GM12864 (cell line): Measurements from ENCODE around the gene RBPJL.

ENCODE experiments used
- DNase-seq: peaks from one replicate; pipeline ENCODE4 v3.0.0-alpha.2; 2011; ENCODE audit warnings: low read depth
- H3K4me3 ChIP-seq: 2 replicates; pipeline ENCODE4 v1.5.1; 2011; ENCODE audit warnings: mild to moderate bottlenecking, low read depth, low read length, control low read depth
- TF ChIP-seq, protein P1 (sequence below): IDR thresholded peaks from 2 replicates; pipeline ENCODE4 v1.5.1; 2011; ENCODE audit warnings: low read depth, mild to moderate bottlenecking, moderate library complexity, low read length, control low read depth, inconsistent platforms; ENCODE audit errors: missing control alignments

The RBPJL gene

DNA sequence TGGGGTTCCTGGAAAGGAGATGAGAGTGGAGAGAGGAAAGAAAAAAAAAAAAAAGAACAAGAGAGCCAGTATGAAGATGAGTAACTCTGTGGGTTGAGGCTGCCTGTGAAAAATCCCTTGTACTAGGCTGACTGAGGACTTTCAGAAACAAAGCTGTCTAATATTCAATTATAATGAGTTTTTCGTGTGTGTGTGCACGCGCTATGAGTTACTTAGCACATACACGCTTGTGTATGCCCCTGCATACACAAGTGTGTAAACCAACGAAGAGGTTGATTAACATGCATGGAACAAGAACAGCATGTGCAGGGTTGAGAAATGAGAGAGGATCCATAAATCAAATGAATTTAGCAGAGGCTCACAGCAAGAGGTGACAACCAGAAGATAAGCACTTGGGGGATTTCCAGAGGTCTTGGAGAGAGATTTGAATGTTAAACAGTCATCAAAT is 4.8 kb upstream of the RBPJL start:
- TF ChIP-seq, protein P1, sequence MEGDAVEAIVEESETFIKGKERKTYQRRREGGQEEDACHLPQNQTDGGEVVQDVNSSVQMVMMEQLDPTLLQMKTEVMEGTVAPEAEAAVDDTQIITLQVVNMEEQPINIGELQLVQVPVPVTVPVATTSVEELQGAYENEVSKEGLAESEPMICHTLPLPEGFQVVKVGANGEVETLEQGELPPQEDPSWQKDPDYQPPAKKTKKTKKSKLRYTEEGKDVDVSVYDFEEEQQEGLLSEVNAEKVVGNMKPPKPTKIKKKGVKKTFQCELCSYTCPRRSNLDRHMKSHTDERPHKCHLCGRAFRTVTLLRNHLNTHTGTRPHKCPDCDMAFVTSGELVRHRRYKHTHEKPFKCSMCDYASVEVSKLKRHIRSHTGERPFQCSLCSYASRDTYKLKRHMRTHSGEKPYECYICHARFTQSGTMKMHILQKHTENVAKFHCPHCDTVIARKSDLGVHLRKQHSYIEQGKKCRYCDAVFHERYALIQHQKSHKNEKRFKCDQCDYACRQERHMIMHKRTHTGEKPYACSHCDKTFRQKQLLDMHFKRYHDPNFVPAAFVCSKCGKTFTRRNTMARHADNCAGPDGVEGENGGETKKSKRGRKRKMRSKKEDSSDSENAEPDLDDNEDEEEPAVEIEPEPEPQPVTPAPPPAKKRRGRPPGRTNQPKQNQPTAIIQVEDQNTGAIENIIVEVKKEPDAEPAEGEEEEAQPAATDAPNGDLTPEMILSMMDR: no peak

DNA sequence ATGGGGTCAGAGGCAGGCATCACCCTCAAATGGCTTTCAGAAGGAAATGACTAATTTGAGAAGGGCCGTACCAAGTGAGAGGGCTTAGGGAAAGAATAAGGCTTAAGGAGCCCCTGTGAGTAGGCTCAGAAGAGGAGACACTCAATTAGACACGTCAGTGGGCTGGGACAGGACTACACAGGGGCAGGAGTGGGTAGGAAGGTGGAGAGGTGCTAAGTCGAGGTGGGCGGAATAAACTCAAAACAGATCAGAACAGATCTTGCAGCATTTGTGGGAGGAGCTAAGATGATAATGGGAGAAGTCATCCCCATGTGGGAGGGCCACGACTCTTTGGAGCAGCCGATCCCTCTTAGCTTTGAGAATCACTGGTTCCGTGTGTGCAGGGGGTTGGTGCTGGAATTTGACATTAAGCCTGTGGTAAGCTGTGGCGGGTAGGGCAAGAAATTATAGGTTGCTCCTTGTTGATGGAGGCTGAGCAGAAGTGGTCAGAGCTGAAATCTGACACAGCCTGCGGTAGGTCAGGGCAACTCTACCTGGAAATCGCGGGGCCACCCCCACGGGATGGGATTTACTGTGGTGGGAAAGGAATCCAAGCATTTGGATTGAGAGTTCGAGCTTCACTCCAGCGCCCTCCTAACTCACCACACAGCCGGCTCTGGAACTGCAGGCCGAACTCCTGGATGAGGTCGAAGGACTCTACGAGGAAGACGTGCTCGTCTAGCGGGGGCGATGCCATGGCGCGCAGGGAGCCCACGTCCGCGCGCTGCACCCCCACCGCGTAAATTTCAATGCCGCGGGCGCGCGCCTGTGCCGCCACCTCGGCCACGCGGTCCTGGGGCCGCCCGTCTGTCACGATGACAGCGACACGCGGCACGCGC is 2.8 kb upstream of the RBPJL start:
- TF ChIP-seq, protein P1: no peak
- H3K4me3 ChIP-seq: no peak overlapping the region
- no peak for DNase-seq

More for the DNA sequence above, 4.8 kb upstream of the RBPJL start:
- no peak overlapping the region for H3K4me3 ChIP-seq
- no peak for DNase-seq

DNA sequence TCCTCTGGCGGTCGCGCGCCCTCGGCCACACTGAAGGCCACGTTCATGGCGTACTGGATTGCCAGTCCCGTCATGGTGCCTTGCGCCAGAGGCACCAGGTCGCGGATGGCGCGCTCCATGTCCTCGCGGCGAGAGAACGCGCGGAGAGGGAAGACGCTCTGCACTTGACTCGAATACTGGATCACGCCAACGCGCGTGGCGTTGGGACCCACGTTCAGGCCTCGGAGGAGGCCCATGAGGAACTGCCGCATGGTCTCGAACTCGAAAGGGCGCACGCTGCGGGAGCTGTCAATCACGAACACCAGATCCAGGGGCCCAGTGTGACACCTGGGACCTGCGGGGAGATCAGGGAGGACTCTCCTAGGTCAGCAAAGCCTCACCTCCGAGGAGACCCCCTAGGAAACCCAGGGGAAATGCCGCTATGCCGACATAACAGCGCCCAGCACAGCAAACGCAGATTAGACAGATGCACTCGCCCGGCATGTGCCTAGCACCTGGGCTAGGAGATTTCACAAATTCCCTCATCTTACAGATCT is 2.1 kb upstream of the RBPJL start:
- TF ChIP-seq, protein P1: no peak
- H3K4me3 ChIP-seq: no peak overlapping the region
- no peak for DNase-seq

DNA sequence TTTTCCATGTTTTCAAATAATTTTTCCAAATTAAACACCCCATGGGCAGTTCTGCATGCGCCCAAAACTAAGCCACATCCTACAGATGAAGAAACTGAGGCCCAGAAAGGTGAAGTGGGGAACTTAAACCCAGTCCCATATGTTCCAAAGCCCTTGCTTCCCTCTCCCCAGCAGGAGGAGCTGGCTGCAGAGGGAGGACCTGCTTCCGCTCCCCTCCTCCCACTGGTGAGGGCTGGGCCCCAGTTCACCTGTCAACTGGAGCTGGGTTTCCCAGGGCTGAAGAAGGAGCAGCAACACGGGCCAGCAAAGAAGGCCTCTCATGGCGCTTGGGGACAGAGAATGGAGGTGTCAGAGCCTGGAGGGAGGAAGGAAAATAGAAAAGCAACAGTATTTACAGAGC is 1.4 kb upstream of the RBPJL start:
- no peak for DNase-seq
- H3K4me3 ChIP-seq: no peak overlapping the region
- TF ChIP-seq, protein P1: no peak

DNA sequence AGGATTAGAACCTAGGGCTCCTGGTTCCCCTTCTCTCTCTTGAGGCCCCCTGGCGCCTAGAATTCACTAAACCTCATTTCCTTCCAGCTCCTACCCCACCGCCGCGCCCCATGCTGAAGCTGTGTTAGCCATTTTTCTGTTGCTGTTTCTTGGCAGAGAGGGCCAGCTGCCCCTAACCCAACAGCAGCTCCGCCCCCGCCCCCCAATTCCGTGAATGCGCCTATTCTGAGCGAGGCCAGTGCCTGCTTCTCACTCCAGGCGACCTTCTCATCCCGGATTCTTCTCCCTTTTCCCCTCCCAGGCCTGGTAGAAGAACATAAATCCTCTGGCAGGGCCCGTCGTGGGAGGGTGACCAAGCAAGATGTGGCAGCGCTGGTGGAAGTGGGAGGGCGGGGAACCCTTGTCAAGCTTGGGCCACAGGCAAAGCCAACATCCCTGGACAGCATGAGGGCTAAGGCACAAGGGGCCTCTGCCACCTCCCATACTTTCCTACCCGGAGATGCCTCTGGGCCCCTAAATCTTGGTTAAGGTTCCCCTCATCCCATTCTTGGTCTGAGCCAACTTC is 518 bp downstream of the RBPJL start:
- no peak for DNase-seq
- TF ChIP-seq, protein P1: no peak
- H3K4me3 ChIP-seq: no peak overlapping the region

DNA sequence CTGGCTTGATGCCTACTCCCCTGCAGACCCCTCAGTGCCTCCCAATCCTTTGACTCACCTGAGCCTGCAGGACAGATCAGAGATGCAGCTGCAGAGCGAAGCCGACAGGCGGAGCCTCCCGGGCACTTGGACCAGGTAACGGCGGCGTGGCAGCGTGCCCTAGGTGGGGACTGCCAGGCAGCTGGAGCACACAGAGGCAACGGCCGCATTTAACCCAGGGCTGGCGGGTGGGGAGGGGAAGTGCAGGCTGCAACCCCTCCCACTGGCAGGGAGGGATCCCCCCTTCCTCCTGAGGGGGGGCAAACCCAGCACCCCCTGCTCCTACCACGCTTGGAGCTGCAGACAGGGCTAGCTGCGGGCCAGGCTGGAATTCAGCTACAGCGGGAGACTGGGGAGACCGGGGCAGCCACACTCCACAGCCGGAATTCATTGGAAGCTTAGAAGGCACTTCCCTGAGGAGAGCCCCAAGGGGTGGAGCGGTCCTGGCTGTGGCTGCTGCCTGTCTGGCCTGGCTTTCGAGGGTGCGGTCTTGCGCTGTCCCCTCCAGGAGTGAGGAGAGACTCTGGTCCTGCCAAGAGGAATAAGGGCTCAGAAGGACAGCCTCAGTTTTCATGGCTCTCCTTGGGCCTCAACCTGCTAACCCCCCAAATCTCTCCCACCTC is 1.6 kb downstream of the RBPJL start, which contains the start of gene MATN4:
TSS of gene MATN4 (minus strand) at position 183 of the 662 bp plus-strand sequence. CDS start 2,717 bp downstream, outside the sequence.
- TF ChIP-seq, protein P1: no peak
- DNase-seq: no peak
- no peak within 1 kb of the TSS for H3K4me3 ChIP-seq
